GM12878 (cell line): Measurements from ENCODE around the gene CPA2. TPM values are rescaled to one million over a fixed set of nuclear protein-coding genes. Genes with fewer than 3 reads are reported as not detected.

ENCODE experiments used
- ATAC-seq: fragments of 200-7000 bp; cut with Tn5 transposase; 3 replicates; pipeline ENCODE4 v1.9.1; 2020; ENCODE audit warnings: mild to moderate bottlenecking, moderate library complexity
- BruUV-seq: library from RNA; stranded (reverse); fragments of 400-500 nt; replicated peaks from 2 replicates; lab custom pipeline; 2021; lab: Mats Ljungman, UMichigan
- CTCF ChIA-PET: fragments of 300-600 bp; sonication (Branson Sonifier 250); formaldehyde crosslinking; extraction: SDS; loops from one replicate; lab custom pipeline; 2021; ENCODE audit warnings: inconsistent platforms; lab: Yijun Ruan, JAX
- POLR2A ChIA-PET: fragments of 350-600 bp; formaldehyde crosslinking; extraction: SDS; loops from one replicate; lab custom pipeline; 2021; ENCODE audit warnings: inconsistent platforms; lab: Charles Lee
- RAD21 ChIA-PET: fragments of 300-600 bp; sonication (Branson Sonifier 250); formaldehyde crosslinking; loops from one replicate; lab custom pipeline; 2023; ENCODE audit warnings: antibody characterized with exemption; ENCODE audit not compliant: unreplicated experiment; lab: Charles Lee
- SMC1A ChIA-PET: fragments of 300-600 bp; sonication (Branson Sonifier 250); formaldehyde crosslinking; loops from one replicate; lab custom pipeline; 2023; ENCODE audit not compliant: unreplicated experiment, uncharacterized antibody; lab: Charles Lee
- DNase-seq: peaks from one replicate; pipeline ENCODE4 v3.0.0-alpha.2; 2011; ENCODE audit warnings: low read depth, low spot score
- FAIRE-seq: peaks from 3 replicates; lab custom pipeline; 2011; peaks lifted over from hg19 to GRCh38; lab: Jason Lieb, UNC
- H2AFZ ChIP-seq: 2 replicates; pipeline ENCODE4 v1.6.0; 2011; ENCODE audit warnings: low read depth, low read length, control low read depth; ENCODE audit not compliant: control insufficient read depth
- H3K27ac ChIP-seq: 2 replicates; pipeline ENCODE4 v1.5.1; 2011; ENCODE audit warnings: control low read depth; ENCODE audit not compliant: control insufficient read depth, insufficient read depth
- H3K27me3 ChIP-seq, 2 experiments: replicated peaks in 1 of 2; 2 replicates each; pipeline versions ENCODE4 v1.6.0 to v1.6.1; 2011; ENCODE audit warnings: low read length in 1 of 2; ENCODE audit not compliant: control insufficient read depth in 2 of 2, insufficient read depth in 2 of 2
- H3K36me3 ChIP-seq, 2 experiments: 2 replicates each; pipeline ENCODE4 v1.5.1; 2011; ENCODE audit warnings: low read length in 1 of 2; ENCODE audit not compliant: control insufficient read depth in 2 of 2, insufficient read depth in 2 of 2
- H3K4me1 ChIP-seq: 2 replicates; pipeline ENCODE4 v1.6.1; 2011; ENCODE audit warnings: mild to moderate bottlenecking, low read length, moderate library complexity, mixed read lengths; ENCODE audit not compliant: control insufficient read depth, insufficient read depth
- H3K4me2 ChIP-seq: 2 replicates; pipeline ENCODE4 v1.6.0; 2011; ENCODE audit warnings: control low read depth; ENCODE audit not compliant: control insufficient read depth, insufficient read depth
- H3K4me3 ChIP-seq: fragments of 200-600 bp; sonication (generic); 2 replicates; pipeline ENCODE4 v1.5.1; 2016
- H3K79me2 ChIP-seq: 2 replicates; pipeline ENCODE4 v1.6.0; 2011; ENCODE audit warnings: low read length; ENCODE audit not compliant: control insufficient read depth, insufficient read depth
- H3K9ac ChIP-seq: 2 replicates; pipeline ENCODE4 v1.8.0; 2011; ENCODE audit warnings: low read length, control low read depth, mixed read lengths; ENCODE audit not compliant: control insufficient read depth, insufficient read depth
- H3K9me3 ChIP-seq: replicated peaks from 3 replicates; pipeline ENCODE4 v1.5.1; 2011; ENCODE audit warnings: mild to moderate bottlenecking, low read length; ENCODE audit not compliant: control insufficient read depth, insufficient read depth
- H4K20me1 ChIP-seq: 2 replicates; pipeline ENCODE4 v1.6.0; 2011; ENCODE audit not compliant: control insufficient read depth, insufficient read depth
- CBX5 ChIP-seq: sonication (generic); IDR thresholded peaks from 2 replicates; pipeline ENCODE4 v1.6.1; 2016; ENCODE audit warnings: low read depth, moderate library complexity, mild to moderate bottlenecking, inconsistent platforms
- CHD2 ChIP-seq: IDR thresholded peaks from 2 replicates; pipeline ENCODE4 v1.6.1; 2011; ENCODE audit warnings: low read depth, low read length, improper control_type of control experiment, borderline replicate concordance
- CREB1 ChIP-seq: IDR thresholded peaks from 2 replicates; pipeline ENCODE4 v1.6.1; 2012; ENCODE audit warnings: low read depth, mild to moderate bottlenecking, inconsistent platforms
- GABPA ChIP-seq: IDR thresholded peaks from 2 replicates; pipeline ENCODE4 v1.6.1; 2014; ENCODE audit warnings: antibody characterized with exemption, low read depth, mild to moderate bottlenecking, inconsistent platforms
- KDM1A ChIP-seq: fragments of 200-600 bp; sonication (generic); IDR thresholded peaks from 2 replicates; pipeline ENCODE4 v1.6.1; 2016; ENCODE audit warnings: borderline replicate concordance
- RUNX3 ChIP-seq: IDR thresholded peaks from 2 replicates; pipeline ENCODE4 v1.6.1; 2012; ENCODE audit warnings: low read length, inconsistent platforms
- SPI1 ChIP-seq: IDR thresholded peaks from 2 replicates; pipeline ENCODE4 v1.6.1; 2011; ENCODE audit warnings: low read depth, mild to moderate bottlenecking, low read length, moderate library complexity, borderline replicate concordance; ENCODE audit not compliant: insufficient read depth
- SUZ12 ChIP-seq: fragments of 200-600 bp; sonication (generic); IDR thresholded peaks from one replicate; pipeline ENCODE4 v1.6.1; 2018; ENCODE audit warnings: antibody characterized with exemption, mild to moderate bottlenecking; ENCODE audit not compliant: unreplicated experiment
- ZNF207 ChIP-seq: fragments of 450-650 bp; IDR thresholded peaks from 2 replicates; pipeline ENCODE4 v1.6.1; 2014; ENCODE audit warnings: antibody characterized with exemption, mild to moderate bottlenecking, borderline replicate concordance
- ZNF24 ChIP-seq: fragments of 450-650 bp; IDR thresholded peaks from 2 replicates; pipeline ENCODE4 v1.6.1; 2017; ENCODE audit warnings: antibody characterized with exemption, mild to moderate bottlenecking
- WGBS: methylation state at CpG from one replicate; pipeline ENCODE4 v1.1.6; 2016; ENCODE audit warnings: low lambda C conversion rate; ENCODE audit not compliant: insufficient replicate concordance, insufficient coverage; ENCODE audit errors: missing lambda C conversion rate; 5-methylcytosine and 5-hydroxymethylcytosine counted together
- in situ Hi-C: fragments of 300-500 bp; cut with MboI; formaldehyde crosslinking; loops from 9 replicates; pipeline ENCODE4 v1.14.3; 2018; ENCODE audit warnings: mixed read lengths
- intact Hi-C: fragments of 100-400 bp; cut with micrococcal nuclease; formaldehyde crosslinking; loops from one replicate; pipeline ENCODE4 v1.14.2; 2022; ENCODE audit not compliant: unreplicated experiment
- polyA plus RNA-seq, 11 experiments: library from polyadenylated mRNA; depleted of rRNA in 4 of 11; unstranded in 6 of 11; stranded (reverse) in 5 of 11; fragments of >200 nt; fragmentation: Nextera tagmentation in 4 of 11; fragmentation: Illumina TruSeq in 1 of 11; extraction: Ambion mirVana in 4 of 11; extraction: Trizol in 1 of 11; gene quantifications; 1 replicate in 1 of 11; 2 replicates in 10 of 11; pipeline versions ENCODE4 v1.2.1 to v1.2.3, GENCODE V29; 2011 to 2016; ENCODE audit warnings: inconsistent platforms in 2 of 11, missing spikeins in 2 of 11, low read depth in 1 of 11
- total RNA-seq, 4 experiments: library from RNA; depleted of rRNA in 3 of 4; stranded (reverse); fragments of >200 nt in 3 of 4; fragmentation: Illumina TruSeq in 1 of 4; extraction: Trizol in 1 of 4; gene quantifications; 2 replicates each; pipeline versions ENCODE4 v1.2.1 to v1.2.3, GENCODE V29; 2013 to 2021
- TF ChIP-seq, protein P1 (sequence below): IDR thresholded peaks from 2 replicates; pipeline ENCODE4 v1.6.1; 2012; ENCODE audit warnings: low read depth, low read length, improper control_type of control experiment
- TF ChIP-seq, protein P2 (sequence below): fragments of 450-650 bp; IDR thresholded peaks from 2 replicates; pipeline ENCODE4 v1.6.1; 2016; ENCODE audit warnings: mild to moderate bottlenecking

The CPA2 gene
- total and polyA plus RNA-seq, 10 of the 15 experiments (the other 5 are each of a cell fraction or from before 2014, with no cell fraction given): 0.04 to 1.9 TPM; not detected in 8

DNA sequence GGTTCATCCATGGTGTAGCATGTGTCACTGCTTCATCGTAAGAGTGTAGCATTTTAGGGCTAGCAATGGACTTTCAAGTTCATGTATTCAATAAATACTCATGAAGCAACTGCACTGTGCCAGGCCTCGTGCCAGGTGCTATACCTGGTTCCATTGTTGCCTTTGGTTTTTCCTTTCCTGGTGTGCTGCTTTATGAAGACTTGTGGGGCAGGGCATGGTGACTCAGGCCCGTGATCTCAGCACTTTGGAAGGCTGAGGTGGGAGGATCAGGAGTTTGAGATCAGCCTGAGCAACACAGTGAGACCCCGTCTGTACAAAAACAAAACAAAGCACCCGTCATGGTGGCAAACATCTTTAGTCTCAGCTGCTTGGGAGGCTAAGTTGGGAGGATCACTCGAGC, 24.1 kb downstream of the CPA2 start (continued):
- TF ChIP-seq GABPA: no peak

DNA sequence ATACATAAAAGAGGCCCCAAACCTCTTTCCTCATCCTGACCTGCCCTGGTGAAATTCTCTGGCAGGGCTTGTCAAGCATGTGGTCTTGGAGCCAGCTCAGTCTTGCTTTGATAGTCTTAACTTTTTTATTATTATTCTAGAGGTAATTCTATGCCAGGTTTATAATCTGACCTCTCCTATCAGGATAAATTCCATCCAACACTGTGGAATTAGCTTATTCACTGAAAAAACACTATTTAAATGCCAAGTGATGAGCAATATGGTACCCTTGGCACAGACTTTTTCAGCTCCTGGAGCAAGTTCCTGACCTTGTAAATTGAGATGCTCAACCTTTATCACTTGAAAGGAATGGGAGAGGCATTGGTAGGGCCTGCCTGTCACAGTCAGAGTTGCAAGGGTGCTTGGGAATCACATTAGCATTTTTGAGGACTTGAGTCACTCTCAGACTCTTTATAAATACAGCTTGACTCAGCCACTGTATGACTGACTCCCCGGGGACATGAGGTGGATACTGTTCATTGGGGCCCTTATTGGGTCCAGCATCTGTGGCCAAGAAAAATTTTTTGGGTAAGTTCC, 26.1 kb downstream of the CPA2 start, which contains the start of gene CPA4:
Gene CPA4 (plus strand): TSS at position 480 of the 576 bp plus-strand sequence. CDS start 20 bp downstream, at position 500.
- TF ChIP-seq CHD2: no peak
- no peak for TF ChIP-seq SUZ12
- TF ChIP-seq CBX5: no peak
- TF ChIP-seq RUNX3: no peak
- TF ChIP-seq SPI1: no peak
- TF ChIP-seq, protein P1, sequence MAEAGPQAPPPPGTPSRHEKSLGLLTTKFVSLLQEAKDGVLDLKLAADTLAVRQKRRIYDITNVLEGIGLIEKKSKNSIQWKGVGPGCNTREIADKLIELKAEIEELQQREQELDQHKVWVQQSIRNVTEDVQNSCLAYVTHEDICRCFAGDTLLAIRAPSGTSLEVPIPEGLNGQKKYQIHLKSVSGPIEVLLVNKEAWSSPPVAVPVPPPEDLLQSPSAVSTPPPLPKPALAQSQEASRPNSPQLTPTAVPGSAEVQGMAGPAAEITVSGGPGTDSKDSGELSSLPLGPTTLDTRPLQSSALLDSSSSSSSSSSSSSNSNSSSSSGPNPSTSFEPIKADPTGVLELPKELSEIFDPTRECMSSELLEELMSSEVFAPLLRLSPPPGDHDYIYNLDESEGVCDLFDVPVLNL: no peak
- TF ChIP-seq KDM1A: no peak
- no peak for TF ChIP-seq ZNF24
- no peak for TF ChIP-seq ZNF207
- no peak for TF ChIP-seq CREB1
- TF ChIP-seq, protein P2, sequence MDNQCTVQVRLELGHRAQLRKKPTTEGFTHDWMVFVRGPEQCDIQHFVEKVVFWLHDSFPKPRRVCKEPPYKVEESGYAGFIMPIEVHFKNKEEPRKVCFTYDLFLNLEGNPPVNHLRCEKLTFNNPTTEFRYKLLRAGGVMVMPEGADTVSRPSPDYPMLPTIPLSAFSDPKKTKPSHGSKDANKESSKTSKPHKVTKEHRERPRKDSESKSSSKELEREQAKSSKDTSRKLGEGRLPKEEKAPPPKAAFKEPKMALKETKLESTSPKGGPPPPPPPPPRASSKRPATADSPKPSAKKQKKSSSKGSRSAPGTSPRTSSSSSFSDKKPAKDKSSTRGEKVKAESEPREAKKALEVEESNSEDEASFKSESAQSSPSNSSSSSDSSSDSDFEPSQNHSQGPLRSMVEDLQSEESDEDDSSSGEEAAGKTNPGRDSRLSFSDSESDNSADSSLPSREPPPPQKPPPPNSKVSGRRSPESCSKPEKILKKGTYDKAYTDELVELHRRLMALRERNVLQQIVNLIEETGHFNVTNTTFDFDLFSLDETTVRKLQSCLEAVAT: no peak
- CTCF ChIA-PET: no interaction called here
- intact Hi-C loops (no loop called here), in situ Hi-C loops (no loop called here)
- SMC1A ChIA-PET: interaction anchor here (1.1 to 1.7 kb wide), 5 partner anchors 11 to 108 kb away, joined by 3 to 4 read pairs (median 4); no protein-coding TSS in a partner anchor
- WGBS: 0% methylated on average over 1 of the region's 1 CpG
- FAIRE-seq (no peak), ATAC-seq (peak; percentile 38; the same call in 2 of the 3 replicates), DNase-seq (no peak)
- no peak within 1 kb of the TSS for H3K4me3 ChIP-seq
- H3K4me1 ChIP-seq: no peaks in the 10 kb centered on the region
- RAD21 ChIA-PET: interaction anchor here (1.5 kb wide), 2 partner anchors 10 to 17 kb away, joined by 3 to 5 read pairs; no protein-coding TSS in a partner anchor
- H2AFZ ChIP-seq: peak within 1 kb of the TSS; percentile 10
- no peak within 1 kb of the TSS for H3K27ac ChIP-seq
- H3K27me3 ChIP-seq: no peaks in the 10 kb centered on the region
- no peak within 1 kb of the TSS for H3K9ac ChIP-seq
- BruUV-seq: no TSS peak
- no peaks in the 10 kb centered on the region; the same call in 2 of the 3 replicates for H3K9me3 ChIP-seq
- no peaks in the 10 kb centered on the region for H4K20me1 ChIP-seq
- no peaks in the 10 kb centered on the region for H3K36me3 ChIP-seq
- H3K79me2 ChIP-seq: no peaks in the 10 kb centered on the region
- POLR2A ChIA-PET: no interaction called here
- H3K4me2 ChIP-seq: peak within 1 kb of the TSS; percentile 35
